Measurements from ENCODE around the gene FHOD3. TPM values are rescaled to one million over a fixed set of nuclear protein-coding genes. Genes with fewer than 3 reads are reported as not detected.
"Not testable (repeated sequence)": the region's sequence is repeated elsewhere in the genome, so short reads cannot be mapped to it uniquely, and the experiment has no call there.

Gene FHOD3
- polyA plus RNA-seq, 1 donor = 42.9 TPM

DNA sequence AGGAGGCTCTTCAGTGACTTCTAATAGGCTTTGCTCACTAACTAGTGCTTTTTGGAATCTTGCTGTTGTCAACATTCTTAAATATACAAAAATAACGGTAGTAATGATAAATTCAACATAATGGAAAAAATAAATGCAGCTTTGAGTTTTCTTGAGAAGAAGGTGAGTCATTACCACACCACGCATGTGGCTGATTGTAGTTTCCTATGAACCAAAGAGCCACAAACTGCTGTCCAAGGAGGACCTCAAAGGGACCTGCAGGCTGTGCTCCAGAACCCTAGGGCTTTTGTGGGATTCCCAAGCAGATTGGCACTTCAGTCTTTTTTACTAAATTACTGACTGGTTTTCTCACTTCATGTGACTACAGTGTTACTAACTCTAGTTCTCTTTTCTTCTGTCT lies 464.6 kb downstream of the FHOD3 start:
- no peak for DNase-seq

DNA sequence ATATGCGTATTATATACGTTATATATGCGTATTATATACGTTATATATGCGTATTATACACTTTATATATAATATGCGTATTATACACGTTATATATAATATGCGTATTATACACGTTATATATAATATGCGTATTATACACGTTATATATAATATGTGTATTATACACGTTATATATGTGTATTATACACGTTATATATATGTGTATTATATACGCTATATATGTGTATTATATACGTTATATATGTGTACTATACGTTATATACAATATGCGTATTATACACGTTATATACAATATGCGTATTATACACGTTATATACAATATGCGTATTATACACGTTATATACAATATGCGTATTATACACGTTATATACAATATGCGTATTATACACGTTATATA lies 465.5 kb downstream of the FHOD3 start:
- DNase-seq = not testable (repeated sequence)

DNA sequence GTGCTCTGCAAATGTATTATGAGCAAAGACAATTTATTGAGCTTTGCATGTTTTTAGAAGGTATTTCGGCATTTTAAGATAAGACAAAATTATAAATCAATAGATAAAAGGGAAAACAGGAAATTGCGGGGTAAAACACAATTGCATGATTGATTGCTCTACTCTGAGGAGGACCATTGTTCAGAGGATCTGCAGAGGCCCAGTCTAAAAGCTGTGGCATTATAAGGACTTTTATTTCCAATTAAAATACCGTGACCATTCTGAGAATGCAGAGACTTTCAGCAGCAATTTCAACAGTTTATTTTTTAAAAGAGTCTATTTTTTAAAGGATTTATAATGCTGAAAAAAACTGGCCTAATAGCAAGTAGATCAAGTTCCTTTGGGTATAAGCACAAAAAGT lies 469.3 kb downstream of the FHOD3 start:
- DNase-seq = no peak

DNA sequence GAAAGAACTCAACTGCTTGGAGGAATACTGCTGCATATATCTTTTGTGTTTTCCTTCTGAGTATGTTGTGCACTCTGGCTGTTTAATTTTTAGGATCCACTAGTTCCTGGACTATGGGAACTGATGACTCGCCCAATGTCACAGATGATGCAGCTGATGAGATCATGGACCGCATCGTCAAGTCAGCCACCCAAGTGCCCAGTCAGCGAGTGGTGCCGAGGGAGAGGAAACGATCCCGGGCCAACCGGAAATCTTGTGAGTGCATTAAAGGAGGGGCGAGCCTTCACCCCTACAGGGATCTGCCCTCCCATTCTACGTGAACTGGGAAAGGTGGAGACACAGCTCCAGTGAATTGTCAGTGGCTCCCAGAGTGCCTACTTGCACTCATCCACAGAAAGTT lies 471.7 kb downstream of the FHOD3 start:
- DNase-seq = no peak

DNA sequence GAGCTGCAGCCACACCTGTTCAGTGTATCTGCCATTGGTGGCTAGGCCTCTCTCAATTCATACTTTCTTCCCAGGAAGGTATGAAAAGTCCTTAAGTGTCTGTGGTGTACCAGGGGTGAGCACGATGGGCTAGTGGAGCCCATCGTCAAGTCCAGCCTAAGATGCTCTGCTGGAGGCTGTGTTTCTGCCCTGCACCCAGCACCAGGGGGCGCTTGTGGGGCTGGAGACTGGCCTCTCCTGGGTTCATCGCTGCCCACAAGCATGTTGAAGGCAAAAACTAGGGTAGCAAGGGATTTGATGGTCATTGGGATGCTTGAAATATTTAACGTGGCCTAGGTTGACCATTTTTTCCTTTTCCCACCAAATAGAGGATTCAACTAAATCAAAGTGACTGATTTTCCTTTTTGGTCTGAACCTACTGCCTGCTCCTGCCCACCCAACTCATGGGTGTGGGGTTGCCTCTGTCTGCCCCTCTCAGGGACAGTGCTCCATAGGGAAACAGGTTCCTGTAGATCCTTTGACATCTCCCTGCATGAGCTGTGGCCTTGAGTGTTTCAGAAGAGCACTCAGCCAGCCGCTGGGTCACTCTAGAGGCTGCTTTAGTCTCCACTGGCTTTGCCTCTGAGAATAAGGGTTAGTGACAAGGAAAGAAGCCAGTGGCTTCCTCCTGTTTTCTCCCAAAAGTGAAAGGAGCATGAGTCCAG lies 472.2 kb downstream of the FHOD3 start:
- no peak for DNase-seq

GRCh38 chr18:36770315-36770946 lies 472.9 kb downstream of the FHOD3 start:
- no peak for DNase-seq

DNA sequence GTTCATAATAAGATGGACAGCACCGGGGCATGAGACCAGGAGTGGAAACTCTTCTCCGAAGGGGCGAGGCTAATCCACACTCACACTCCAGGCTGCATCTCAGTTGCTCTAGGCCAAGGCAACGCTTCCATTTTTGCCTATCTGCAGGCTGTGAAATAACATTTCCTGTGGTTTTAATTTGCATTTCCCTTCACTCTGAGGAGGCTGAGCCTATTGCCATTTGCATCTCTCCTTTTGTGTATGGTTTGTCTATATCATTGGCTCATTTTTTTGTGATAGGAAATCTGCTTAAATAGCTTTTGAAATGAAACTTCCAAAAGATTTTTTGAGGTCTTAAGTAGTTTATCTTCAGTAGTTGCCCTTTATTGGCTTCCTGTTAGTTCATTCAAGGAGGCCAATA lies 473.7 kb downstream of the FHOD3 start:
- no peak for DNase-seq

DNA sequence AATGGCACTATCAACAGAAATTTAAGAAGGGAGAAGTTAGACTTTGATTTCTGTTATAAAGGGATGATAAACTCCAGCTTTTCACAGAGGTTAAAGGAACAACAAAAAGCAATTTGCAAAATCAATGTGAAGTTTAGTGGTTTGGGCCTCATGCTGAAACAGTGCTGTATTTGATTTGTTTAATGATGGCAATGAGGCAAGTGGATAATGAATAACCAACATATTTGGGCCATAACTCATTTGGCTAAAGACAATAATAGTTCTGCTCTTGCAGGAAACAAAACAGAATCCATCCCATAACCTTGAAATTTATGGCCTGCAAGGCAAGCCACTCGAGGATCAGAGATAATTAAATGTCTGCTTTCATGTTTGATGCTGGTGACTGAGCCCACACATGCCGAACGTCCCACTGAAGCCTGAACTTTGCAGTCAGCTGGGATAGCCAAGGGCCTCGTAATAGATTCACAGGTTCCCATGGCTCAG lies 474.8 kb downstream of the FHOD3 start:
- DNase-seq = no peak

GRCh38 chr18:36775396-36775795 lies 477.9 kb downstream of the FHOD3 start:
- DNase-seq = no peak

- DNase-seq = no peak
Observed at GRCh38 chr18:36776650-36777049, 479.1 kb downstream of the FHOD3 start.

- no peak for DNase-seq
Observed at GRCh38 chr18:36777566-36777965, 480.1 kb downstream of the FHOD3 start.

DNA sequence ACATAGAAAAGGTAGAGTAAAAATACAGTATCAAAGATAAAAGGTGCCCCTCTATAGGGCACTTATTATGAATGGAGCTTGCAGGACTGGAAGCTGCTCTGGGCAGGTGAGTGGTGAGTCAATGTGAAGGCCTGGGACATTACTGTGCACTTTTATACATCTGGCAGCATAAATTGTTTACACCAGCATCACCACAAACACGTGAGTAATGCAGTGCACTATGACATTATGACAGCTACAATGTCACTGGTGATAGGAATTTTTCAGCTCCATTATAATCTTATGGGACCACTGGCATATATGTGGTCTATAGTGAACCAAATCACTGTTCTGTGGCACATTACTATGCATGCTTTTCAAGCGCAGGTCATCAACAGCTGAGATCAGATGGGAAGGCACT lies 483.2 kb downstream of the FHOD3 start:
- no peak for DNase-seq

DNA sequence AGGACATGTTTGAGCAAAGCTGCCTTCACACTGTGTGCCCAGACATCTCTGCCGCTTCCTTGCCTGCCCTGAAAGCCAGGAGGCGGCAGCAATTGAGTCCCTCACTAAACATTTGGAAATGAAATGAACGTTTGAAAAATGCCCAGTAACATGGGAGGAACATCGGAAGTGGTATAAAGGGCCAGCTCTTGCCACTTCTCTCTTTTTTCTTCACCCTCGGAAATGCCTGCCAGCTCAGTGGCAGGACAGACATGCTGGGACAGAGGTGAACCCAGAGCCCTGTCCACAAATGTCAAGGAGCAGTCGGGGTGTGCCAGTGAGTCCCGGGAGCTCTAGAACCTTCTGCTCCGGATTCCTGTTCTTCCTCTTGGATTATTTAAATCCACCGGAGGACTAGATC lies 485.2 kb downstream of the FHOD3 start:
- no peak for DNase-seq

GRCh38 chr18:36783792-36784191 lies 486.3 kb downstream of the FHOD3 start:
- no peak for DNase-seq

DNA sequence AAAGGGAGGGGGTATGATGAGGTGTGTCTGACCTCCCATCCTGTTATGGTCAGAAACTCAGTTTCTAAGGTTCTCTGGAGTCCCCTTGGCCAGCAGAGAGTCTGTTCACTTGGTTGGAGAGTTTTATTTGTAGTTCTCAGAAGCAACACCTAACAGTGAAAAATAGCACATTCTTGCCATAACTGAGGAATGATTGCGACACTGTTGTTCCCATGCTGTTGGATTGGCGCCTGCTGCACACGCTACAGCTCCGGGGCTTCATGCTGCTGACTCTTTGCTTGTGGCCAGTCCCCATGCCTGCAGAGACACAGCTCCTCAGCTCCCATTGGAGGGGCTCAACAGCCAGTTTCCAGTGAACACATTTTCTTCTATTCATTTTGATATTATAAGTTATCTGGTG lies 489.2 kb downstream of the FHOD3 start:
- peak; percentile 12 for DNase-seq

GRCh38 chr18:36792634-36793283 lies 495.2 kb downstream of the FHOD3 start:
- DNase-seq = no peak

DNA sequence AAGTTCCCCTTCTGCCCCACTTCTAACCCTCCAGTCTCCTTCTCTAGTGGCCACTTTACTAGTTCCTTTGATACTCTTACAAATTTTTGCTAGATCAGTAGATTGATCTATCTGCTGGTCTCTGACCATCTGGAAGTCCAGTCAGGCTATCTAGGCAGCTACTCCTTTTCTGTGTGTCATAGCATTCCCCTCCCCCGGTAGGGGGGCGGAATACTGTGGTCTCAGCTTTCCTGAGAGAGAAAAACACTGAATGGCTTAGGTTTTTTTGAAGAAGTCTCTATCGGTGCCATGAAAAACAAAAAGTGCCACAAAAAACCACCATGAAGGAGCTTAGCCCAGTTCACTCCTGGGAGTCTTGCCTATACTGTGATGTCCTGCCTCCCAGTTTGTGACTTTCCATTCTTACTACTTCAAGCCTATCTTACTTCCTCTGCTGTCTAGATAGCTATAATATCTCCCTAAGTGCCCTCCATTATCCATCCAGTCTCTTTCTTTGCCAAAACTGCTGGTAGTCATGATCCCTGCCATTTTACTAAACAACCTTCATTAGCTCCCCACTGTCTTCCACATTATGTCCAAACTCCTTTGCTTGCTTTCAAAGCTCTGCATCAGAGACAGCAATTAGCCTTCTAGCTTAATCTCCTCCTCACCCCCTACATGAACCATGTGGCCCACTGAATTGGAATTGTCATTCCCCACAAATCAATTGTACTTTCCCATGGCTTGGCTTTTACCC lies 501.4 kb downstream of the FHOD3 start:
- DNase-seq = no peak

GRCh38 chr18:36805105-36805504 lies 507.6 kb downstream of the FHOD3 start:
- no peak for DNase-seq

DNA sequence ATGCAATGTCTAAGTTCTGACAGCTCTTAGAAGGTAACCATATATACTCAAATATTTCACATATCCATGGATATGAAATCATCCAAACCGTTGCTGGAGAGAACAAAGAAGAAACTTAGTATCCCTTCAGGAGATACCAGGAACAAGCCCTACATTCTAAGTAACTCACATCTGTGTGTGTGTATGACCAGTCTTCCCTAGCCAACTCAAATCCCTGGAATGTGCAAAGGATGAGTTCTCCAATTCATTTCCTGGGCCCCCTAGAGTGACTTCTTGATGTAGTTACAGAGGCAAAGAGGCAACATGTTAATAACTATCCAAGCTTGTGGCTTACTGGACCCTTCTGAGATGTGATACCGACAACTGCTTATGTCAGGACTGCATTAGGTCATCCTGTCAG lies 511.2 kb downstream of the FHOD3 start:
- DNase-seq = no peak

DNA sequence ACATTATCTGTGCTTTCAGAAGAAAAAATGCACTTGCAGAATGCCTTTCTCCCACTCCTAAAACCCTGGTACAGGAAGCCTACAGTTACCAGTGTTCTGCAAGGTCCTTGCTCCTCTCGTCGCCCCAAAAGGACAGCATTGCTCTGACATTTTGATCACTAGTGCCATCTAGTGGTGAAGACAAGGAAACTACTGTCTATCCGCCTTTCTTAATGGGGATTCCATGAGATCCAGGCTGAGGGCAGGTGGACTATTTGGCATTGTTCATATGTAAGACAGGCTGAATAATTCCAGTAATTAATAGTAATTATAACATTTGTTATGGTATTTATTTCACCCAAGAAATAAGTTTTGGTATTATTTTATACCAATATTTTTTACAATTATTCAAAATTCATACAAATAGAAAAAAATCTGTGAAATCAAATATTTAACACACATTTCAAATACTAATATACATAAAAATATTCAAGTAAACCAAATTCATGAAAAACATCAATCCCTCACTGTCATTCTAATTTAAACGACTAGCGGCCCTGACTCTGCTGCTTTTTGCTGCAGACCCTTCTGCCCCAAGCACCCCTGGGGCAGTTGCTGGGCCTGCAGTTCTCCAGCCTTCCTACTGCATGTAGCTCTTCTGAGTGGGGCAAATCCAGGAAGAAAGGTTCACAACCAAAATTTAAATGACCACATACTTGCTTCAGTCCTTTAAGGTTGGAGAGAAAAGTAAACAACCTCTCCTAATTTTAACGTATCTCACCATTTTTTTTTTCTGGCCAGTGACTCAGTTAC lies 512.3 kb downstream of the FHOD3 start:
- peak; percentile 58 for DNase-seq

- no peak for DNase-seq
Observed at GRCh38 chr18:36811430-36811829, 513.9 kb downstream of the FHOD3 start.

- DNase-seq = no peak
Observed at GRCh38 chr18:36811955-36812354, 514.4 kb downstream of the FHOD3 start.
